Panc1 (cell line): ENCODE measurements around the gene TACC2. TPM values are rescaled to one million over a fixed set of nuclear protein-coding genes. Genes with fewer than 3 reads are reported as not detected.

Source experiments
- ATAC-seq: fragments of 200-7000 bp; cut with Tn5 transposase; 2 replicates; pipeline ENCODE4 v1.9.1; 2020; ENCODE audit warnings: mild to moderate bottlenecking, moderate library complexity
- BruUV-seq: library from RNA; stranded (reverse); fragments of 400-500 nt; replicated peaks from 2 replicates; lab custom pipeline; 2021; lab: Mats Ljungman, UMichigan
- CTCF ChIA-PET: fragments of 300-600 bp; sonication (Branson Sonifier 250); formaldehyde crosslinking; loops from one replicate; lab custom pipeline; 2022; ENCODE audit warnings: antibody characterized with exemption; lab: Charles Lee
- POLR2A ChIA-PET: fragments of 300-600 bp; sonication (Branson Sonifier 250); formaldehyde crosslinking; loops from one replicate; lab custom pipeline; 2022; ENCODE audit warnings: antibody characterized with exemption; lab: Charles Lee
- DNase-seq: peaks from one replicate; pipeline ENCODE4 v3.0.0-alpha.2; 2010; ENCODE audit warnings: low read depth, low spot score
- H3K27ac ChIP-seq: 2 replicates; pipeline ENCODE4 v1.5.1; 2011; ENCODE audit warnings: mild to moderate bottlenecking, low read length, inconsistent platforms
- H3K27me3 ChIP-seq: fragments of 200-500 bp; sonication (Bioruptor generic); 2 replicates; pipeline ENCODE4 v1.6.0; 2014; ENCODE audit warnings: low read length, inconsistent platforms; ENCODE audit not compliant: control insufficient read depth, insufficient read depth
- H3K36me3 ChIP-seq: fragments of 200-500 bp; sonication (Bioruptor generic); 2 replicates; pipeline ENCODE4 v1.5.1; 2014; ENCODE audit warnings: inconsistent platforms, mild to moderate bottlenecking, low read length, moderate library complexity; ENCODE audit not compliant: control insufficient read depth, insufficient read depth
- H3K4me1 ChIP-seq: 2 replicates; pipeline ENCODE4 v1.5.1; 2011; ENCODE audit warnings: inconsistent platforms, mild to moderate bottlenecking, low read length, moderate library complexity; ENCODE audit not compliant: control insufficient read depth, insufficient read depth
- H3K4me3 ChIP-seq, 2 experiments: 2 replicates each; pipeline ENCODE4 v1.5.1; 2011 to 2012; ENCODE audit warnings: low read depth in 2 of 2, low read length in 2 of 2, mild to moderate bottlenecking in 2 of 2, inconsistent platforms in 1 of 2, moderate library complexity in 1 of 2
- H3K9me3 ChIP-seq: fragments of 200-500 bp; sonication (Bioruptor generic); 2 replicates; pipeline ENCODE4 v1.5.1; 2014; ENCODE audit warnings: low read depth, mild to moderate bottlenecking, inconsistent platforms, low read length, moderate library complexity; ENCODE audit not compliant: control insufficient read depth, insufficient read depth
- POLR2AphosphoS5 ChIP-seq: IDR thresholded peaks from 2 replicates; pipeline ENCODE4 v1.6.1; 2012; ENCODE audit warnings: mild to moderate bottlenecking, low read depth, low read length, moderate library complexity
- SIN3A ChIP-seq: IDR thresholded peaks from 2 replicates; pipeline ENCODE4 v1.6.1; 2012; ENCODE audit warnings: low read depth, mild to moderate bottlenecking, low read length, moderate library complexity, borderline replicate concordance; ENCODE audit not compliant: insufficient read depth
- TCF7L2 ChIP-seq: IDR thresholded peaks from 2 replicates; pipeline ENCODE4 v1.6.1; 2011; ENCODE audit warnings: mild to moderate bottlenecking, low read depth, low read length, inconsistent platforms
- in situ Hi-C: cut with HindIII; loops from 2 replicates; pipeline ENCODE4 v1.10.0; 2016; ENCODE audit warnings: low sequenced_read_pairs, low pct_unique_long_range_greater_than_20kb
- intact Hi-C: fragments of 100-400 bp; cut with micrococcal nuclease; formaldehyde crosslinking; loops from one replicate; pipeline ENCODE4 v1.10.0; 2022; ENCODE audit not compliant: unreplicated experiment
- total RNA-seq: library from RNA; stranded (reverse); gene quantifications from one replicate; pipeline ENCODE4 v1.2.1, GENCODE V29; 2021; ENCODE audit not compliant: unreplicated experiment
- TF ChIP-seq, protein P1 (sequence below), 2 experiments: IDR thresholded peaks; 2 replicates each; pipeline ENCODE4 v1.6.1; 2011 to 2012; ENCODE audit warnings: low read depth in 2 of 2, control low read depth in 1 of 2, low read length in 1 of 2, mild to moderate bottlenecking in 1 of 2, moderate library complexity in 1 of 2; ENCODE audit not compliant: insufficient read depth in 1 of 2
- TF ChIP-seq, protein P2 (sequence below): fragments of 450-650 bp; IDR thresholded peaks from 2 replicates; pipeline ENCODE4 v1.5.1; 2017; ENCODE audit warnings: mild to moderate bottlenecking

TACC2 gene
- total RNA-seq, 1 experiment from 2014 or later, result 133 TPM

DNA sequence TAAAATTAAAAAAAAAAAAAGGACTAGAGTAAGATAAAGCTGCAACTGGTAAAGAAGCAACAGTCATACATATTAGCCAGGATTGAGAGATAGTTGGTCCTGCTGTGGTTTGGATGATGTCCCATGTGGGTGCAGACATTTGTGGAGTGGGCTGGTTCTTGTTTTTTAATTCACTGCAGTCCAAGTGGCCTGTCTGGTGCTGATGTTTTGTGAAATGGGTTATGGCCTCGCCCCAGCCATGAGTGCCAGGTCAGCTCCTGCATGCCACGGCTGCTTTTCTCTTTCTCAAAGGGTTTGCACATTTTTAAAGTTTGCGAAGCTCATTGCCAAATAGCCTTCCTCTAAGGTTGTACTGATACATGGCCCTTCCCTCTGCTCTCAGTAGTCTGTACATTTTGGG is 268.1 kb downstream of the TACC2 start:
- no TSS peak for BruUV-seq
- no peak for ATAC-seq
- peaks cover 8% of the 10 kb centered on the region for H3K36me3 ChIP-seq
- TF ChIP-seq POLR2AphosphoS5, result no peak
- TF ChIP-seq SIN3A, result no peak
- no peak for TF ChIP-seq TCF7L2
- TF ChIP-seq, protein P1, sequence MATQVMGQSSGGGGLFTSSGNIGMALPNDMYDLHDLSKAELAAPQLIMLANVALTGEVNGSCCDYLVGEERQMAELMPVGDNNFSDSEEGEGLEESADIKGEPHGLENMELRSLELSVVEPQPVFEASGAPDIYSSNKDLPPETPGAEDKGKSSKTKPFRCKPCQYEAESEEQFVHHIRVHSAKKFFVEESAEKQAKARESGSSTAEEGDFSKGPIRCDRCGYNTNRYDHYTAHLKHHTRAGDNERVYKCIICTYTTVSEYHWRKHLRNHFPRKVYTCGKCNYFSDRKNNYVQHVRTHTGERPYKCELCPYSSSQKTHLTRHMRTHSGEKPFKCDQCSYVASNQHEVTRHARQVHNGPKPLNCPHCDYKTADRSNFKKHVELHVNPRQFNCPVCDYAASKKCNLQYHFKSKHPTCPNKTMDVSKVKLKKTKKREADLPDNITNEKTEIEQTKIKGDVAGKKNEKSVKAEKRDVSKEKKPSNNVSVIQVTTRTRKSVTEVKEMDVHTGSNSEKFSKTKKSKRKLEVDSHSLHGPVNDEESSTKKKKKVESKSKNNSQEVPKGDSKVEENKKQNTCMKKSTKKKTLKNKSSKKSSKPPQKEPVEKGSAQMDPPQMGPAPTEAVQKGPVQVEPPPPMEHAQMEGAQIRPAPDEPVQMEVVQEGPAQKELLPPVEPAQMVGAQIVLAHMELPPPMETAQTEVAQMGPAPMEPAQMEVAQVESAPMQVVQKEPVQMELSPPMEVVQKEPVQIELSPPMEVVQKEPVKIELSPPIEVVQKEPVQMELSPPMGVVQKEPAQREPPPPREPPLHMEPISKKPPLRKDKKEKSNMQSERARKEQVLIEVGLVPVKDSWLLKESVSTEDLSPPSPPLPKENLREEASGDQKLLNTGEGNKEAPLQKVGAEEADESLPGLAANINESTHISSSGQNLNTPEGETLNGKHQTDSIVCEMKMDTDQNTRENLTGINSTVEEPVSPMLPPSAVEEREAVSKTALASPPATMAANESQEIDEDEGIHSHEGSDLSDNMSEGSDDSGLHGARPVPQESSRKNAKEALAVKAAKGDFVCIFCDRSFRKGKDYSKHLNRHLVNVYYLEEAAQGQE (IDR thresholded peaks at IDR 0.05; ENCODE audit: insufficient read depth in 1 of 2, low read depth in 2 of 2, low read length in 1 of 2), result no peak
- TF ChIP-seq, protein P2, sequence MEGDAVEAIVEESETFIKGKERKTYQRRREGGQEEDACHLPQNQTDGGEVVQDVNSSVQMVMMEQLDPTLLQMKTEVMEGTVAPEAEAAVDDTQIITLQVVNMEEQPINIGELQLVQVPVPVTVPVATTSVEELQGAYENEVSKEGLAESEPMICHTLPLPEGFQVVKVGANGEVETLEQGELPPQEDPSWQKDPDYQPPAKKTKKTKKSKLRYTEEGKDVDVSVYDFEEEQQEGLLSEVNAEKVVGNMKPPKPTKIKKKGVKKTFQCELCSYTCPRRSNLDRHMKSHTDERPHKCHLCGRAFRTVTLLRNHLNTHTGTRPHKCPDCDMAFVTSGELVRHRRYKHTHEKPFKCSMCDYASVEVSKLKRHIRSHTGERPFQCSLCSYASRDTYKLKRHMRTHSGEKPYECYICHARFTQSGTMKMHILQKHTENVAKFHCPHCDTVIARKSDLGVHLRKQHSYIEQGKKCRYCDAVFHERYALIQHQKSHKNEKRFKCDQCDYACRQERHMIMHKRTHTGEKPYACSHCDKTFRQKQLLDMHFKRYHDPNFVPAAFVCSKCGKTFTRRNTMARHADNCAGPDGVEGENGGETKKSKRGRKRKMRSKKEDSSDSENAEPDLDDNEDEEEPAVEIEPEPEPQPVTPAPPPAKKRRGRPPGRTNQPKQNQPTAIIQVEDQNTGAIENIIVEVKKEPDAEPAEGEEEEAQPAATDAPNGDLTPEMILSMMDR, result no peak
- intact Hi-C loops (no loop called here), in situ Hi-C loops (no loop called here)
- CTCF ChIA-PET, result no interaction called here
- no peak for DNase-seq
- POLR2A ChIA-PET, result no interaction called here
- no peaks in the 10 kb centered on the region for H3K4me1 ChIP-seq
- H3K27ac ChIP-seq, result no peak overlapping the region
- H3K27me3 ChIP-seq, result no peaks in the 10 kb centered on the region
- H3K9me3 ChIP-seq, result peaks cover 6% of the 10 kb centered on the region; the same call in 1 of the 2 replicates
- no peak overlapping the region for H3K4me3 ChIP-seq

DNA sequence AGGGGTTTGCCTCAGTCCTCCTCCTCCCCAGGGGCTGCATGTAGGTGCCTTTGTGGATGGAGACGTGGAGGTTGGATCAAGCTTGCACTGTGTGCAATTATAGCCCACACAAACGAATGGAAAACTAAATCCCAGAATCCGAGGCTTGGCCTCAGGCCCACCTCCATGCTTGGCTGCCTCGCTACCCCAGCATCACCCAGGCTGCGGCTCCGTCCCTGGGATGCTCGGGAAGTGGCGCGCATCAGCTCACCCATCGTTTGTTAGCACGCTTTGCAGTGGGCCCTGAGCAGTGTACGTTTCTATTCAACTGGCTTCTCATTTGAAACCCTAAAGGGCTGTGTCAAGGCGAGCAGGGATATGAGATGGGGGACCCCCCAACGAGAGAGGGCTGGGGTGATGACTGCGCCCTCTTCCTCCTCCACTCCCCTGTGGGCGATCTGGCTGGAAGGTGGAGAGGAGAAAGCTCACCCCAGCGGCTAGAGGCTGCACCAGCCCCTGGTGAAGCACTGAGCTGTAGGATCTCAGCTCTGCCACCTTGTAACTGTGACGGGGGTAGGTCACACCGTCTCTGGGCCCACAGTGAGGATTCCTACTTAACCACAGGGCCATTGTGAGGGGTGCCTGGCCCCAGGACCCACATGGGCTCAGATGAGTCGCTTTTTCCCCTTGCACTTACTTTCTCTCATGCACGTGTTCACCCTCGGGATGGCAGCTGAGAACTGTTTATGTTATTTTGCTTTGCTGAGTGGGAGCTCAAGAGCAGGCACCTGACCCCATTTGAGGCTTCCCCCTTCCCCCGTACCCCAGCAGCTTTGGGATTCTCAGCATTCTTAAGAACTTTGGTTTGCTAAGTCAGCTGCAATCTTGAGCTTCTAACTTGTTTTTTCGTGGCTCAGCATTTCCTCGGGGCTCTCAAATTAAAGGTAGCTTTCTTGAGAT is 269.4 kb downstream of the TACC2 start:
- ATAC-seq (peak; percentile 63), DNase-seq (no peak)
- Histone ChIP-seq H3K4me1 (no peaks in the 10 kb centered on the region), H3K27me3 (no peaks in the 10 kb centered on the region), H3K9me3 (peaks cover 7% of the 10 kb centered on the region; the same call in 1 of the 2 replicates), H3K4me3 (no peak overlapping the region), H3K36me3 (peaks cover 8% of the 10 kb centered on the region), H3K27ac (no peak overlapping the region)
- in situ Hi-C loops (no loop called here), intact Hi-C loops (no loop called here)
- TF ChIP-seq SIN3A, result no peak
- no peak for TF ChIP-seq POLR2AphosphoS5
- no peak for TF ChIP-seq TCF7L2
- TF ChIP-seq, protein P2, result no peak
- TF ChIP-seq, protein P1 (IDR thresholded peaks at IDR 0.05; ENCODE audit: insufficient read depth in 1 of 2, low read depth in 2 of 2, low read length in 1 of 2), result no peak
- BruUV-seq, result no TSS peak
- CTCF ChIA-PET, result interaction anchor here (0.6 to 0.7 kb wide), 3 partner anchors 22 to 1410 kb away, joined by 3 to 10 read pairs (median 5); no protein-coding TSS in a partner anchor
- POLR2A ChIA-PET, result no interaction called here
